ENCODE measurements around the gene TAS2R50. TPM values are rescaled to one million over a fixed set of nuclear protein-coding genes. Genes with fewer than 3 reads are reported as not detected.

The TAS2R50 gene
- total and polyA plus RNA-seq, 9 of the 15 experiments (the other 6 are each of a cell fraction or from before 2014, with no cell fraction given) = 0.06 to 1.3 (median 0.42) TPM; not detected in 3

DNA sequence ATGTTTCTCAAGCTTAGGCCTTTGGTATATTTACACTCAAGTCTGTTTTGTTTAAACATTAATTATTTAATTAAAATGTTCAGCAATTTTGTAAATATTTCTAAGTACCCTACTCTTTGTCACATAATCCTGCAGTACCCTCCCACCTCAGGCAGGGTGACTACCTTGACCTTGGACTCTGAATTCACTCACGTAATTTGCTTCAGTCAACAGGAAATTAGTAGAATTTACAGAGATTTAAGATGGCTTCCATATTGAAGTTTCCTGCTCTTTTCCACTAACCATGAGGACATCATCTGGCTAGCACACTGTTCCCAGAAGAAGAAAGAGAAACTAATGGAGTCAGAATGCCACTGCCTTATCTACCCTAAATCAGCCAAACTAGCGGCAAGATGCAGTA, 36.7 kb upstream of the TAS2R50 start:
- Histone ChIP-seq H2AFZ (ENCODE audit: low read depth, low read length) (no peak overlapping the region), H4K20me1 (replicated peaks; ENCODE audit: control insufficient read depth, insufficient read depth, low read length) (no peaks in the 10 kb centered on the region), H3K9ac (ENCODE audit: insufficient read depth in 1 of 2, low read depth in 2 of 2, low read length in 2 of 2) (no peak overlapping the region), H3K27ac (ENCODE audit: extremely low read depth, low read depth, low read length) (no peak overlapping the region), H3K9me3 (replicated peaks; ENCODE audit: control insufficient read depth, insufficient read depth, low read depth, low read length) (no peaks in the 10 kb centered on the region), H3K79me2 (ENCODE audit: control insufficient read depth, insufficient read depth, low read length) (no peaks in the 10 kb centered on the region), H3K4me2 (ENCODE audit: insufficient read depth, low read length) (no peak overlapping the region), H3K36me3 (ENCODE audit: control insufficient read depth, insufficient read depth, low read length) (no peaks in the 10 kb centered on the region), H3K27me3 (ENCODE audit: control insufficient read depth in 2 of 2, insufficient read depth in 2 of 2, low read length in 2 of 2) (no peaks in the 10 kb centered on the region), H3K9me1 (ENCODE audit: control insufficient read depth, insufficient read depth, low read length) (no peaks in the 10 kb centered on the region), H3K4me1 (replicated peaks in 1 of 2; ENCODE audit: control insufficient read depth in 2 of 2, insufficient read depth in 2 of 2, low read length in 2 of 2) (no peaks in the 10 kb centered on the region), H3K4me3 (no peak overlapping the region)
- CTCF ChIA-PET (ENCODE audit: low intra/inter-chr PET ratio) = no interaction called here
- WGBS (ENCODE audit: insufficient coverage, low coverage, missing lambda C conversion rate) = 58% methylated on average over 2 of the region's 2 CpGs
- intact Hi-C loops (cut with micrococcal nuclease) = no loop called here
- DNase-seq (ENCODE audit: extremely low read depth in 1 of 4, low spot score in 3 of 4) (no peak), ATAC-seq (no peak), FAIRE-seq (no peak)
- POLR2A ChIA-PET = no interaction called here
- in situ Hi-C loops (cut with MboI) = no loop called here
- no TSS peak for BruUV-seq (replicated peaks)
- TF ChIP-seq KLF10 (CRISPR knock-in tag; IDR thresholded peaks at IDR 0.05) (no peak), ESRRB (CRISPR knock-in tag; IDR thresholded peaks at IDR 0.05; ENCODE audit: borderline replicate concordance) (no peak), KLF13 (tag; IDR thresholded peaks at IDR 0.05; ENCODE audit: borderline replicate concordance, low read depth) (no peak), MXI1 (IDR thresholded peaks at IDR 0.05; ENCODE audit: low read depth, low read length) (no peak), NR1H2 (CRISPR knock-in tag; IDR thresholded peaks at IDR 0.05) (no peak), IFI16 (CRISPR knock-in tag; IDR thresholded peaks at IDR 0.05) (no peak), ZNF253 (CRISPR knock-in tag; conservative IDR thresholded peaks at IDR 0.05) (no peak), PTRF (tag; IDR thresholded peaks at IDR 0.05) (no peak), KDM4B (IDR thresholded peaks at IDR 0.05; ENCODE audit: borderline replicate concordance in 2 of 2, low read depth in 1 of 2) (no peak)
- TF ChIP-seq, protein P1, sequence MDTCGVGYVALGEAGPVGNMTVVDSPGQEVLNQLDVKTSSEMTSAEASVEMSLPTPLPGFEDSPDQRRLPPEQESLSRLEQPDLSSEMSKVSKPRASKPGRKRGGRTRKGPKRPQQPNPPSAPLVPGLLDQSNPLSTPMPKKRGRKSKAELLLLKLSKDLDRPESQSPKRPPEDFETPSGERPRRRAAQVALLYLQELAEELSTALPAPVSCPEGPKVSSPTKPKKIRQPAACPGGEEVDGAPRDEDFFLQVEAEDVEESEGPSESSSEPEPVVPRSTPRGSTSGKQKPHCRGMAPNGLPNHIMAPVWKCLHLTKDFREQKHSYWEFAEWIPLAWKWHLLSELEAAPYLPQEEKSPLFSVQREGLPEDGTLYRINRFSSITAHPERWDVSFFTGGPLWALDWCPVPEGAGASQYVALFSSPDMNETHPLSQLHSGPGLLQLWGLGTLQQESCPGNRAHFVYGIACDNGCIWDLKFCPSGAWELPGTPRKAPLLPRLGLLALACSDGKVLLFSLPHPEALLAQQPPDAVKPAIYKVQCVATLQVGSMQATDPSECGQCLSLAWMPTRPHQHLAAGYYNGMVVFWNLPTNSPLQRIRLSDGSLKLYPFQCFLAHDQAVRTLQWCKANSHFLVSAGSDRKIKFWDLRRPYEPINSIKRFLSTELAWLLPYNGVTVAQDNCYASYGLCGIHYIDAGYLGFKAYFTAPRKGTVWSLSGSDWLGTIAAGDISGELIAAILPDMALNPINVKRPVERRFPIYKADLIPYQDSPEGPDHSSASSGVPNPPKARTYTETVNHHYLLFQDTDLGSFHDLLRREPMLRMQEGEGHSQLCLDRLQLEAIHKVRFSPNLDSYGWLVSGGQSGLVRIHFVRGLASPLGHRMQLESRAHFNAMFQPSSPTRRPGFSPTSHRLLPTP (IDR thresholded peaks at IDR 0.05; ENCODE audit: borderline replicate concordance, extremely low read depth, insufficient read length) = no peak
- TF ChIP-seq, protein P2, sequence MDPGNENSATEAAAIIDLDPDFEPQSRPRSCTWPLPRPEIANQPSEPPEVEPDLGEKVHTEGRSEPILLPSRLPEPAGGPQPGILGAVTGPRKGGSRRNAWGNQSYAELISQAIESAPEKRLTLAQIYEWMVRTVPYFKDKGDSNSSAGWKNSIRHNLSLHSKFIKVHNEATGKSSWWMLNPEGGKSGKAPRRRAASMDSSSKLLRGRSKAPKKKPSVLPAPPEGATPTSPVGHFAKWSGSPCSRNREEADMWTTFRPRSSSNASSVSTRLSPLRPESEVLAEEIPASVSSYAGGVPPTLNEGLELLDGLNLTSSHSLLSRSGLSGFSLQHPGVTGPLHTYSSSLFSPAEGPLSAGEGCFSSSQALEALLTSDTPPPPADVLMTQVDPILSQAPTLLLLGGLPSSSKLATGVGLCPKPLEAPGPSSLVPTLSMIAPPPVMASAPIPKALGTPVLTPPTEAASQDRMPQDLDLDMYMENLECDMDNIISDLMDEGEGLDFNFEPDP (CRISPR knock-in tag; IDR thresholded peaks at IDR 0.05) = no peak
- TF ChIP-seq, protein P3, sequence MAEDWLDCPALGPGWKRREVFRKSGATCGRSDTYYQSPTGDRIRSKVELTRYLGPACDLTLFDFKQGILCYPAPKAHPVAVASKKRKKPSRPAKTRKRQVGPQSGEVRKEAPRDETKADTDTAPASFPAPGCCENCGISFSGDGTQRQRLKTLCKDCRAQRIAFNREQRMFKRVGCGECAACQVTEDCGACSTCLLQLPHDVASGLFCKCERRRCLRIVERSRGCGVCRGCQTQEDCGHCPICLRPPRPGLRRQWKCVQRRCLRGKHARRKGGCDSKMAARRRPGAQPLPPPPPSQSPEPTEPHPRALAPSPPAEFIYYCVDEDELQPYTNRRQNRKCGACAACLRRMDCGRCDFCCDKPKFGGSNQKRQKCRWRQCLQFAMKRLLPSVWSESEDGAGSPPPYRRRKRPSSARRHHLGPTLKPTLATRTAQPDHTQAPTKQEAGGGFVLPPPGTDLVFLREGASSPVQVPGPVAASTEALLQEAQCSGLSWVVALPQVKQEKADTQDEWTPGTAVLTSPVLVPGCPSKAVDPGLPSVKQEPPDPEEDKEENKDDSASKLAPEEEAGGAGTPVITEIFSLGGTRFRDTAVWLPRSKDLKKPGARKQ (CRISPR knock-in tag; IDR thresholded peaks at IDR 0.05) = no peak
- TF ChIP-seq, protein P4, sequence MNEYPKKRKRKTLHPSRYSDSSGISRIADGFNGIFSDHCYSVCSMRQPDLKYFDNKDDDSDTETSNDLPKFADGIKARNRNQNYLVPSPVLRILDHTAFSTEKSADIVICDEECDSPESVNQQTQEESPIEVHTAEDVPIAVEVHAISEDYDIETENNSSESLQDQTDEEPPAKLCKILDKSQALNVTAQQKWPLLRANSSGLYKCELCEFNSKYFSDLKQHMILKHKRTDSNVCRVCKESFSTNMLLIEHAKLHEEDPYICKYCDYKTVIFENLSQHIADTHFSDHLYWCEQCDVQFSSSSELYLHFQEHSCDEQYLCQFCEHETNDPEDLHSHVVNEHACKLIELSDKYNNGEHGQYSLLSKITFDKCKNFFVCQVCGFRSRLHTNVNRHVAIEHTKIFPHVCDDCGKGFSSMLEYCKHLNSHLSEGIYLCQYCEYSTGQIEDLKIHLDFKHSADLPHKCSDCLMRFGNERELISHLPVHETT (CRISPR knock-in tag; conservative IDR thresholded peaks at IDR 0.05 in 1 of 2, IDR thresholded peaks at IDR 0.05 in 1 of 2) = no peak
